Activated CD4-positive, alpha-beta T cell treated with anti-CD3 and anti-CD28 coated beads, Interleukin-2, Interleukin-6, amounts not matched to agents 100 ng/mL and 50 ng/mL, durations not matched to agents 16 hours and 8 hours (primary cell): ENCODE measurements around the gene SYNPR.

Experiments
- DNase-seq: peaks from one replicate; pipeline ENCODE4 v3.0.0-alpha.2; 2020

Gene SYNPR

GRCh38 chr3:63474828-63475518 is 196.9 kb downstream of the SYNPR start:
- DNase-seq: no peak

- no peak for DNase-seq
Observed at GRCh38 chr3:63477494-63478129, 199.5 kb downstream of the SYNPR start.

GRCh38 chr3:63478990-63479660 is 201.0 kb downstream of the SYNPR start:
- no peak for DNase-seq

GRCh38 chr3:63479661-63480035 is 201.5 kb downstream of the SYNPR start:
- DNase-seq: no peak

- no peak for DNase-seq
Observed at GRCh38 chr3:63481627-63482026, 203.5 kb downstream of the SYNPR start.

GRCh38 chr3:63482341-63482740 is 204.2 kb downstream of the SYNPR start:
- no peak for DNase-seq

GRCh38 chr3:63492464-63492863 is 214.4 kb downstream of the SYNPR start:
- no peak for DNase-seq

- DNase-seq: no peak
Observed at GRCh38 chr3:63493101-63493500, 215.0 kb downstream of the SYNPR start.

- no peak for DNase-seq
Observed at GRCh38 chr3:63494646-63495045, 216.5 kb downstream of the SYNPR start.

GRCh38 chr3:63497641-63498040 is 219.5 kb downstream of the SYNPR start:
- no peak for DNase-seq

GRCh38 chr3:63500196-63500595 is 222.1 kb downstream of the SYNPR start:
- no peak for DNase-seq

GRCh38 chr3:63508305-63508704 is 230.2 kb downstream of the SYNPR start:
- no peak for DNase-seq

GRCh38 chr3:63508771-63509170 is 230.7 kb downstream of the SYNPR start:
- no peak for DNase-seq

- no peak for DNase-seq
Observed at GRCh38 chr3:63513791-63514190, 235.7 kb downstream of the SYNPR start.

GRCh38 chr3:63514678-63515077 is 236.6 kb downstream of the SYNPR start:
- DNase-seq: no peak

- no peak for DNase-seq
Observed at GRCh38 chr3:63519426-63519825, 241.3 kb downstream of the SYNPR start.

GRCh38 chr3:63521657-63522056 is 243.5 kb downstream of the SYNPR start:
- no peak for DNase-seq

GRCh38 chr3:63523100-63523499 is 245.0 kb downstream of the SYNPR start:
- no peak for DNase-seq

- no peak for DNase-seq
Observed at GRCh38 chr3:63528325-63529000, 250.4 kb downstream of the SYNPR start.

- no peak for DNase-seq
Observed at GRCh38 chr3:63532521-63532920, 254.4 kb downstream of the SYNPR start.

GRCh38 chr3:63538919-63539318 is 260.8 kb downstream of the SYNPR start:
- no peak for DNase-seq

- DNase-seq: no peak
Observed at GRCh38 chr3:63555767-63556166, 277.7 kb downstream of the SYNPR start.

GRCh38 chr3:63556401-63556800 is 278.3 kb downstream of the SYNPR start:
- no peak for DNase-seq

- DNase-seq: no peak
Observed at GRCh38 chr3:63557912-63558311, 279.8 kb downstream of the SYNPR start.
